ENCODE data around the gene ZBTB7C.

The ZBTB7C gene

DNA sequence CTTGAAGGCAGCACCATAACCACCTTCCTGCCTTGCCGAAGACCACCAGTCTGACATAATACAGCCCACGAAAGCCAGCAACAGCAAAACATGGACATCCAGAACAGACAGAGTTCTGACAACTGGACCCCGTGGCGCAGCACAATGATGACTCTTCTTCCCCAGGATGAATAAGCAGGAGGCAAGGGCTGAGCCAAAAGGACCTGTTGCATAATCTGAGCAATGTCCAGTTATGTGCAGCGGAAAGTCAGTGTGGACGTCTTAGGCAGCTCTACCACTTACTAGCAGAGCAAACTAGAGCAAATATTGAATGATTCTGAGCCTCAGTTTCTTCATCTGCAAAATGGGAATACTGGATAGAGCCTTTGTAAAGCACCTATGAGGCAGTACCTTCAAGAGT, 225.1 kb downstream of the ZBTB7C start:
- peak; percentile 3 for DNase-seq (ENCODE audit: low read depth)
- TF ChIP-seq, protein P1, sequence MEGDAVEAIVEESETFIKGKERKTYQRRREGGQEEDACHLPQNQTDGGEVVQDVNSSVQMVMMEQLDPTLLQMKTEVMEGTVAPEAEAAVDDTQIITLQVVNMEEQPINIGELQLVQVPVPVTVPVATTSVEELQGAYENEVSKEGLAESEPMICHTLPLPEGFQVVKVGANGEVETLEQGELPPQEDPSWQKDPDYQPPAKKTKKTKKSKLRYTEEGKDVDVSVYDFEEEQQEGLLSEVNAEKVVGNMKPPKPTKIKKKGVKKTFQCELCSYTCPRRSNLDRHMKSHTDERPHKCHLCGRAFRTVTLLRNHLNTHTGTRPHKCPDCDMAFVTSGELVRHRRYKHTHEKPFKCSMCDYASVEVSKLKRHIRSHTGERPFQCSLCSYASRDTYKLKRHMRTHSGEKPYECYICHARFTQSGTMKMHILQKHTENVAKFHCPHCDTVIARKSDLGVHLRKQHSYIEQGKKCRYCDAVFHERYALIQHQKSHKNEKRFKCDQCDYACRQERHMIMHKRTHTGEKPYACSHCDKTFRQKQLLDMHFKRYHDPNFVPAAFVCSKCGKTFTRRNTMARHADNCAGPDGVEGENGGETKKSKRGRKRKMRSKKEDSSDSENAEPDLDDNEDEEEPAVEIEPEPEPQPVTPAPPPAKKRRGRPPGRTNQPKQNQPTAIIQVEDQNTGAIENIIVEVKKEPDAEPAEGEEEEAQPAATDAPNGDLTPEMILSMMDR (IDR thresholded peaks at IDR 0.05; ENCODE audit: control insufficient read depth, insufficient read depth, low read depth, low read length, missing control alignments) = no peak
- H3K4me3 ChIP-seq (ENCODE audit: control insufficient read depth, low read depth, low read length) = no peak overlapping the region

DNA sequence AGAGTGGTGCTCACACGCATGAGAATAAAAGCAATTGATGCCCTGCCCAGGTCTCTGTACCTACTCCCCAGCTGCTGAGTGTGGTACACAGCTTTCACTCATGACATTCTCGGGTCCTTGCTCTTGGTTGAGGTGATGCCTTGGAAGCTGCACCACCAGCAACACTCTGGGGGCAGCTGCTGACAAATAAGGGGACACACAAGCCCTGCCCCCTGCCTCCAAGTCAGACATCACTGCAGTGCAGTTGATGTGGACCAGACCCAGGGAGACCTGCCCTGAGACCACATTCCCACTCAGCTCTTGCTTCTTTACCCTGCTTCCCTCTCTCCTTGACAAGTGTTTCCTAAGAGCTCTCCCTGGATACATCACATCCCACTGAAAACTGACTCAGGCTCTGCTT, 225.6 kb downstream of the ZBTB7C start:
- TF ChIP-seq, protein P1 (IDR thresholded peaks at IDR 0.05; ENCODE audit: control insufficient read depth, insufficient read depth, low read depth, low read length, missing control alignments) = no peak
- DNase-seq (ENCODE audit: low read depth) = no peak
- no peak overlapping the region for H3K4me3 ChIP-seq (ENCODE audit: control insufficient read depth, low read depth, low read length)

DNA sequence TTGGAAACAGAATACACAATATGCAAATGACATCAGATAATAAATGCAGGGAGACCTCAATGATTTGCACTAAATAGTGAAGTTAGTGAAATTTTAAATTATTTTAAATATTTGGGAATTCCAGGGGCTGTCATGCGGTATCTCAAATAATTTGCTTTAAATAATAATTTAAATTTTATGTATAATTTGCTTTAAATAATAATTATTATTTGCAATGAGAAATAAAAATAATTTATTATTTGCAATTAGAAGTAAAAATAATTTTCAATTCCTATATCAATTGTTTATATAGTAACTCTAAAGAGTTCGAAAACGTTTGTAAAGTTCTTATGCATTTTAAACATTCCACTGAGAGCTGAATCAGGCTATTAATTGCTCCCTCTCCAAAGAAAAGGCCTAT, 226.4 kb downstream of the ZBTB7C start:
- no peak overlapping the region for H3K4me3 ChIP-seq (ENCODE audit: control insufficient read depth, low read depth, low read length)
- DNase-seq (ENCODE audit: low read depth) = no peak
- TF ChIP-seq, protein P1 (IDR thresholded peaks at IDR 0.05; ENCODE audit: control insufficient read depth, insufficient read depth, low read depth, low read length, missing control alignments) = no peak

DNA sequence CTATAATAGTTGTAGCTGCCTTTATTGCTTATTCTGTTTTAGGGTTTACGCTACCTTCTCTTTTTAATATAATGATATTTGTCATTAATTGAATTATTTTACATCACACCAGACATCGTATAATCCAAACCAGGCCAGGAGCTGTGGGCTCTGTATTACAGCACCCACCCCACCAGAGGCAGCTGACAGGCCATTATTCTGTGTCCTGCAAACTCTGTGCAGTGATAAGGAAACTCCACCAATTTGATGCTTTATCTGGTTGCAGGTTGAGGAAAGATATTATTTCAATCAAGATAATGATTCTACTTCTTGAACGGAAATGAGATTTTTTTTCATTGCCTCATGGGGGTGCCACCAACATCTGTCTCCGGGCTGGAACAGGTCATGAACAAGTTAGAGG, 227.3 kb downstream of the ZBTB7C start:
- H3K4me3 ChIP-seq (ENCODE audit: control insufficient read depth, low read depth, low read length) = no peak overlapping the region
- no peak for DNase-seq (ENCODE audit: low read depth)
- TF ChIP-seq, protein P1 (IDR thresholded peaks at IDR 0.05; ENCODE audit: control insufficient read depth, insufficient read depth, low read depth, low read length, missing control alignments) = no peak

DNA sequence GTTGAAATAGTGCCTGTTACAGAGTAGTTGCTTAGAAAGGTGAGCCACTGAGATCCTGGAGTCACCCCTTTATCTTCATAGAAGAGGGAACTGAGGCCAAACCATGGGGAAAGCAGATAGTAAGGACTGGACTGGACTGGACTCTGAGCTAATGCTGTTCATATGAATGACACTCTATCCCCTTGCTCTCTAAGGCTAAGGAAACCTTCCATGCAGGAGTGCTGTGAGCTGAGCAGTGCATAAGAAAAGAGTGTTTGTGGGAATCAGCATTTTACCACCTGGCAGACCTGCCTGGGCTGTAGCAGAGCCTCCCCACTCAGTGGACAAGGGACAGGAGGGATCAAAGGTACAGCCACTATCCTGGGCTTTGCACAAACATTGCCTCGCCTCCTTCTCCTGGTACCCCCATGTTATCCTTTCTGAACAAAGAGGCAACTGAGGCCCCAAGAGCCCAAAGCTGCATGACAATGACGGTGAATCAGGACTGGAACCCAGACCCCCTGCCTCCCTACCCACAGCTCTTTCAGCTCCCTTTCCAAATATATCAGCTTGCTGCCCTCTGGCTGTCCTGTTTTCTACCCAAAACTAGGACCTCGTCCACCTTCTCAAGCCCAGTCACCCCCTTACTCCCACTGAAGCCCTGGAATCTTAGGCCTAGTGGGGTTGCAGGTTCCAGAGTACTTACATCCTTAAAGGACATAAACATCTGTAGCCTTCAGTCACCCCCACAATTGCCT, 227.9 kb downstream of the ZBTB7C start:
- TF ChIP-seq, protein P1 (IDR thresholded peaks at IDR 0.05; ENCODE audit: control insufficient read depth, insufficient read depth, low read depth, low read length, missing control alignments) = no peak
- H3K4me3 ChIP-seq (ENCODE audit: control insufficient read depth, low read depth, low read length) = no peak overlapping the region
- DNase-seq (ENCODE audit: low read depth) = no peak

DNA sequence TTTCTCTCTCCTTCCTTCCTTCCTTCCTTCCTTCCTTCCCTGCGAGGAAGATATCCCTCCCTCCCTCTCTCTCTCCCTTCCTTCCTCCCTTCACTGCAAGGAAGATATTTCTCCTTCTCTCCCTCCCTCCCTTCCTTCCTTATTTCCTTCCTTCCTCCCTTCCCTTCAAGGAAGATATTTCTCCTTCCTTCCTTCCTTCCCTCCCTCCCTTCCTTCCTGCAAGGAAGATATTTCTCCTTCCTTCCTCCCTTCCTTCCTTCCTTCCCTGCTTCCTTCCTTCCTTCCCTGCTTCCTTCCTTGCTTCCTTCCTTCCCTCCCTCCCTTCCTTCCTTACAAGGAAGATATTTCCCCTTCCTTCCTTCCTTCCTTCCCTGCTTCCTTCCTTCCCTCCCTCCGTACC, 229.5 kb downstream of the ZBTB7C start:
- DNase-seq (ENCODE audit: low read depth) = no peak
- TF ChIP-seq, protein P1 (IDR thresholded peaks at IDR 0.05; ENCODE audit: control insufficient read depth, insufficient read depth, low read depth, low read length, missing control alignments) = no peak
- no peak overlapping the region for H3K4me3 ChIP-seq (ENCODE audit: control insufficient read depth, low read depth, low read length)
